IPS DF 4.7 (cell line): ENCODE results near the gene MARK2.

Experiments used
- DNase-seq: peaks from one replicate; pipeline ENCODE4 v3.0.0-alpha.2; 2013; ENCODE audit warnings: low spot score; ENCODE audit errors: extremely low read depth

MARK2 gene

GRCh38 chr11:63920126-63920938 lies 81.4 kb downstream of the MARK2 start:
- no peak for DNase-seq

GRCh38 chr11:63920939-63921417 lies 82.1 kb downstream of the MARK2 start:
- no peak for DNase-seq

GRCh38 chr11:63922673-63923192 lies 83.8 kb downstream of the MARK2 start:
- DNase-seq: no peak

GRCh38 chr11:63923319-63923718 lies 84.4 kb downstream of the MARK2 start:
- no peak for DNase-seq

GRCh38 chr11:63929616-63930015 lies 90.7 kb downstream of the MARK2 start:
- no peak for DNase-seq

GRCh38 chr11:63931045-63931444 lies 92.1 kb downstream of the MARK2 start:
- no peak for DNase-seq

GRCh38 chr11:63931876-63932275 lies 93.0 kb downstream of the MARK2 start:
- DNase-seq: no peak

GRCh38 chr11:63933459-63933858 lies 94.5 kb downstream of the MARK2 start:
- no peak for DNase-seq

GRCh38 chr11:63937713-63938478 lies 99.0 kb downstream of the MARK2 start:
- DNase-seq: no peak

GRCh38 chr11:63938479-63939396 lies 99.8 kb downstream of the MARK2 start, which contains the start of gene NAA40:
Gene NAA40 (plus strand): TSS chr11:63939002. CDS start chr11:63939097, 95 bp downstream.
- no peak for DNase-seq

GRCh38 chr11:63939397-63939891 lies 100.5 kb downstream of the MARK2 start:
- DNase-seq: no peak

GRCh38 chr11:63940786-63941185 lies 101.9 kb downstream of the MARK2 start:
- no peak for DNase-seq

GRCh38 chr11:63941901-63942300 lies 103.0 kb downstream of the MARK2 start:
- no peak for DNase-seq

- DNase-seq: no peak
These were observed 103.9 kb downstream of the MARK2 start for GRCh38 chr11:63942803-63943202.

- no peak for DNase-seq
These were observed 106.1 kb downstream of the MARK2 start for GRCh38 chr11:63944987-63945386.

GRCh38 chr11:63945477-63946163 lies 106.7 kb downstream of the MARK2 start:
- DNase-seq: no peak

- no peak for DNase-seq
These were observed 113.0 kb downstream of the MARK2 start for GRCh38 chr11:63951779-63952536.

GRCh38 chr11:63952570-63952969 lies 113.7 kb downstream of the MARK2 start:
- no peak for DNase-seq

- no peak for DNase-seq
These were observed 119.1 kb downstream of the MARK2 start for GRCh38 chr11:63958008-63958407.
